AG04450 (cell line): Measurements from ENCODE around the gene ZFYVE21. TPM values are rescaled to one million over a fixed set of nuclear protein-coding genes. Genes with fewer than 3 reads are reported as not detected.

Experiments
- CTCF ChIA-PET: fragments of 300-600, 350-600 bp; formaldehyde crosslinking; extraction: SDS; loops from one replicate; lab custom pipeline; 2022; ENCODE audit warnings: antibody characterized with exemption, inconsistent platforms; lab: Charles Lee
- POLR2A ChIA-PET: fragments of 350-600 bp; formaldehyde crosslinking; extraction: SDS; loops from one replicate; lab custom pipeline; 2021; ENCODE audit warnings: antibody characterized with exemption, inconsistent platforms; lab: Yijun Ruan, JAX
- DNase-seq: peaks from one replicate; pipeline ENCODE4 v3.0.0-alpha.2; 2011; ENCODE audit warnings: low read depth, low spot score
- H3K27ac ChIP-seq: one replicate; pipeline ENCODE4 v1.5.1; 2012; ENCODE audit warnings: low read depth, low read length, control low read depth
- H3K27me3 ChIP-seq: one replicate; pipeline ENCODE4 v1.6.0; 2012; ENCODE audit warnings: low read length; ENCODE audit not compliant: control insufficient read depth, insufficient read depth
- H3K4me3 ChIP-seq: 2 replicates; pipeline ENCODE4 v1.5.1; 2011; ENCODE audit warnings: mild to moderate bottlenecking, low read depth, low read length, control low read depth
- H3K9me3 ChIP-seq: 2 replicates; pipeline ENCODE4 v1.5.1; 2012; ENCODE audit warnings: low read length; ENCODE audit not compliant: control insufficient read depth, insufficient read depth
- polyA plus RNA-seq: library from polyadenylated mRNA; depleted of rRNA; stranded (reverse); fragments of >200 nt; gene quantifications from 2 replicates; pipeline ENCODE4 v1.2.3, GENCODE V29; 2011
- TF ChIP-seq, protein P1 (sequence below): IDR thresholded peaks from 2 replicates; pipeline ENCODE4 v1.5.1; 2011; ENCODE audit warnings: low read depth, low read length, control low read depth, inconsistent platforms

ZFYVE21 gene
- polyA plus RNA-seq, 1 experiment, result 77.5 TPM

DNA sequence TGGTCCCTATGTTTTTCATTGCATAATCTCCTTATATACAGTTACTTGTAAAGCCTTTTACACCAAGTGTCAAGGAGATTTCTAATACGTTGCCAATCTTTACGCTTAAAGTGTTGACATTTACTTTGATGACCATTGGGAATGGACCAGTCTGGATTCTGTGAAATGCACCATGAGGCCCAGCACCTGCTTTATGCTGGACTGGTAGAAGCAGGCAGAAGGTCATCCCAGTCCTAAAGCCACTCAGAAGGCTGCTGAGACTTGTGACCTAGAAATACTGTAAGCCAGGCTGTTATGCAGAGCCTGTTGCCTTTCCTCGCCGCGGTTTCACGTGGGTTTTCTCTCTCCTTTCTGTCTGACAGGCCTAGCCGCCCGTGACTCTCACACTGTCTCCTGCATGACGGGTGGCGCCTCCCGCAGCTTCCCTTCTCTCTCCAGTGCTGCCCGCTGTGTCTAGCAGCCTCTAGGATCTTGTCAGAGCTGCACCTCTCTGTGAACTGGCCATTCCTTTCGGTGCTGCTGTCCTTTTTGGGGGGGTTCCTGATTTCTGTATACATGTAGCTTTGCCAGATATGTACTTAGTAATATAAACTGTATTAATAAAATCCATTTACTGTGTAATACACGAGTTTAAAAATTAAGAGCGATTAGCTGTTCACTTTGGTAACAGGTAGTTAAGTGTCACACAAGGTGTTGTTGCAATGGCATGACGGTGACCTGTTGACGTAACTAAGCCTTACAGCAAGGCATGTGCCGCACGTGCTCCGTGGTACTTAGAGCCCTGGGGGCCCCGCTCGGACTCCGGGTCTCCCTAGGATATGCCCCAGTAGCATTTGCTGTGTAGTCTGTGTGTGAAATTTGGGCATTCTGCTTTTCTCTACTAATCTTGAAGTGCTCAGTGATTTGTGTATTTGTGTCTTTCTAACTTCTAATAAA, 30.1 kb upstream of the ZFYVE21 start:
- Histone ChIP-seq H3K27ac (no peak overlapping the region), H3K27me3 (no peaks in the 10 kb centered on the region), H3K9me3 (no peaks in the 10 kb centered on the region; the same call in 1 of the 2 replicates), H3K4me3 (no peak overlapping the region)
- ChIA-PET CTCF (no interaction called here), POLR2A (no interaction called here)
- no peak for DNase-seq
- TF ChIP-seq, protein P1, sequence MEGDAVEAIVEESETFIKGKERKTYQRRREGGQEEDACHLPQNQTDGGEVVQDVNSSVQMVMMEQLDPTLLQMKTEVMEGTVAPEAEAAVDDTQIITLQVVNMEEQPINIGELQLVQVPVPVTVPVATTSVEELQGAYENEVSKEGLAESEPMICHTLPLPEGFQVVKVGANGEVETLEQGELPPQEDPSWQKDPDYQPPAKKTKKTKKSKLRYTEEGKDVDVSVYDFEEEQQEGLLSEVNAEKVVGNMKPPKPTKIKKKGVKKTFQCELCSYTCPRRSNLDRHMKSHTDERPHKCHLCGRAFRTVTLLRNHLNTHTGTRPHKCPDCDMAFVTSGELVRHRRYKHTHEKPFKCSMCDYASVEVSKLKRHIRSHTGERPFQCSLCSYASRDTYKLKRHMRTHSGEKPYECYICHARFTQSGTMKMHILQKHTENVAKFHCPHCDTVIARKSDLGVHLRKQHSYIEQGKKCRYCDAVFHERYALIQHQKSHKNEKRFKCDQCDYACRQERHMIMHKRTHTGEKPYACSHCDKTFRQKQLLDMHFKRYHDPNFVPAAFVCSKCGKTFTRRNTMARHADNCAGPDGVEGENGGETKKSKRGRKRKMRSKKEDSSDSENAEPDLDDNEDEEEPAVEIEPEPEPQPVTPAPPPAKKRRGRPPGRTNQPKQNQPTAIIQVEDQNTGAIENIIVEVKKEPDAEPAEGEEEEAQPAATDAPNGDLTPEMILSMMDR, result no peak

- CTCF ChIA-PET, result interaction anchor here (0.9 to 1.1 kb wide), 2 partner anchors 10 to 22 kb away, joined by 3 to 4 read pairs; no protein-coding TSS in a partner anchor
- Histone ChIP-seq H3K27me3 (no peaks in the 10 kb centered on the region), H3K9me3 (no peaks in the 10 kb centered on the region; the same call in 1 of the 2 replicates), H3K27ac (peak overlapping the region; percentile 86), H3K4me3 (no peak overlapping the region)
- POLR2A ChIA-PET, result no interaction called here
- no peak for DNase-seq
- TF ChIP-seq, protein P1, result no peak
Observed at GRCh38 chr14:103686831-103687485, 28.7 kb upstream of the ZFYVE21 start.

DNA sequence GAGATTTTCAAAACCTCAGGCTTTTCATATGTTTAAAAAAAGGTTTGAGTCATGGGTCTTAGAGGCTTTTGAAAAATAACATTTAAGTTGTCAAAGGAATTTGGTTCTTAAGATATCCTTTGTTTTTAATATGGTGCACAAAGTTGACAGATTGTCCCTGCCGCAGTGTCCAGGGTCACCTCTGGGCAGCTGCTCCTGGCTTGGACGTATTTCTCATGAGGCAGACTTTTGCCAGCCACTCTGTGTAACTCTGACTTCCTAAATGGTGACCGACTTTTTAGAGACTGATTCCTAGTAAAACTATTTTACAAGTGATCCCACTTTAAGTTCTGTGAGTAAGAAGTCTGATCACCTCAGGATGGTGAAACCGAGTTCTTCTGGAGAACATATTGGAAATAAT, 27.9 kb upstream of the ZFYVE21 start:
- Histone ChIP-seq H3K27me3 (no peaks in the 10 kb centered on the region), H3K9me3 (no peaks in the 10 kb centered on the region; the same call in 1 of the 2 replicates), H3K27ac (no peak overlapping the region), H3K4me3 (no peak overlapping the region)
- ChIA-PET POLR2A (no interaction called here), CTCF (interaction anchor here (1.0 kb wide), 1 partner anchor 116 kb away, joined by 3 read pairs; no protein-coding TSS in a partner anchor)
- TF ChIP-seq, protein P1, result no peak
- no peak for DNase-seq

GRCh38 chr14:103688441-103688840, 27.2 kb upstream of the ZFYVE21 start:
- ChIA-PET POLR2A (no interaction called here), CTCF (interaction anchor here (1.0 kb wide), 1 partner anchor 117 kb away, joined by 3 read pairs; no protein-coding TSS in a partner anchor)
- TF ChIP-seq, protein P1, result no peak
- H3K27ac ChIP-seq, result peak overlapping the region; percentile 31
- DNase-seq, result no peak
- no peaks in the 10 kb centered on the region; the same call in 1 of the 2 replicates for H3K9me3 ChIP-seq
- no peaks in the 10 kb centered on the region for H3K27me3 ChIP-seq
- H3K4me3 ChIP-seq, result no peak overlapping the region
